Vagina (tissue), 2 donors: ENCODE results near the gene FLYWCH2.

ENCODE experiments used
- CTCF ChIP-seq, 3 experiments: fragments of 450-650 bp in 2 of 3; fragments of 200-600 bp in 1 of 3; sonication (generic) in 1 of 3; IDR thresholded peaks; one replicate each; pipeline ENCODE4 v1.5.1; 2017 to 2019; ENCODE audit warnings: antibody characterized with exemption in 3 of 3, mild to moderate bottlenecking in 2 of 3, moderate library complexity in 2 of 3
- POLR2A ChIP-seq, 2 donors: fragments of 450-650 bp; IDR thresholded peaks; one replicate each; pipeline ENCODE4 v1.6.1; 2017; ENCODE audit warnings: antibody characterized with exemption in 2 of 2, mild to moderate bottlenecking in 2 of 2, moderate library complexity in 2 of 2

- TF ChIP-seq POLR2A (IDR thresholded peaks at IDR 0.05): no peak
- no peak for TF ChIP-seq CTCF (IDR thresholded peaks at IDR 0.05)
These were observed 32.3 kb downstream of the FLYWCH2 start for GRCh38 chr16:2915196-2915929.
